Right lobe of liver (tissue), 6 donors: ENCODE measurements around the gene TAF3. TPM values are rescaled to one million over a fixed set of nuclear protein-coding genes. Genes with fewer than 3 reads are reported as not detected.
A peak's percentile ranks its signal among the peaks of the same experiment; 100 is the strongest.

Source experiments
- ATAC-seq, 4 donors: fragments of 200-7000 bp; cut with Tn5 transposase; one replicate each; pipeline ENCODE4 v1.9.1; 2020; ENCODE audit warnings: mild to moderate bottlenecking in 4 of 4, moderate library complexity in 4 of 4
- DNase-seq, 3 donors: peaks; one replicate each; pipeline ENCODE4 v3.0.0-alpha.2; 2020
- H3K27ac ChIP-seq, 3 donors: fragments of 200-600 bp; one replicate each; pipeline ENCODE4 v1.8.0; 2022
- H3K27me3 ChIP-seq, 2 donors: fragments of 200-600 bp; one replicate each; pipeline ENCODE4 v1.8.0; 2022
- H3K36me3 ChIP-seq, 4 donors: fragments of 200-600 bp; sonication (generic) in 1 of 4; one replicate each; pipeline versions ENCODE4 v1.5.1 to v1.8.0; 2017 to 2022; ENCODE audit warnings: control low read depth in 1 of 4
- H3K4me1 ChIP-seq, 4 donors: fragments of 200-600 bp; sonication (generic) in 1 of 4; one replicate each; pipeline versions ENCODE4 v1.5.1 to v1.8.0; 2017 to 2022; ENCODE audit warnings: control low read depth in 1 of 4
- H3K4me3 ChIP-seq, 3 donors: fragments of 200-600 bp; one replicate each; pipeline ENCODE4 v1.8.0; 2022
- H3K9me3 ChIP-seq, 4 donors: fragments of 200-600 bp; sonication (generic) in 1 of 4; one replicate each; pipeline versions ENCODE4 v1.5.1 to v1.8.0; 2017 to 2022; ENCODE audit warnings: control low read depth in 1 of 4
- POLR2A ChIP-seq: fragments of 450-650 bp; IDR thresholded peaks from one replicate; pipeline ENCODE4 v1.6.1; 2017; ENCODE audit warnings: antibody characterized with exemption, mild to moderate bottlenecking
- WGBS: methylation state at CpG from one replicate; pipeline ENCODE4 v1.1.6; 2018; ENCODE audit warnings: low coverage, low lambda C conversion rate; ENCODE audit not compliant: insufficient coverage; ENCODE audit errors: missing lambda C conversion rate; 5-methylcytosine and 5-hydroxymethylcytosine counted together
- intact Hi-C, 2 donors: fragments of 100-400 bp; cut with DNase I; formaldehyde crosslinking; loops; one replicate each; pipeline versions ENCODE4 v1.11.2 to v1.14.1; 2022
- total RNA-seq, 6 experiments: library from RNA; depleted of rRNA in 2 of 6; stranded (reverse); fragments of >200 nt in 2 of 6; fragmentation: NEBNext Ultra II Directional in 3 of 6; extraction: Animal tissue kit (Norgen Biotek cat#: 25700) in 3 of 6; gene quantifications; one replicate each; pipeline versions ENCODE4 v1.1.0 to v1.2.4, GENCODE V29; 2016 to 2023
- TF ChIP-seq, protein P1 (sequence below), 4 donors: fragments of 200-600 bp in 3 of 4; fragments of 450-650 bp in 1 of 4; IDR thresholded peaks; one replicate each; pipeline versions ENCODE4 v1.5.1 to v1.8.0; 2016 to 2022; ENCODE audit warnings: antibody characterized with exemption in 4 of 4, mild to moderate bottlenecking in 2 of 4
- donor health status: DM: no; HTN: yes; CAD: no.
- donor health status: DM: no; HTN: no; CAD: no.
- donor health status: DM: no; HTN: no; CAD: no.
- donor health status: DM: no; HTN: yes; CAD: no.
- donor health status: DM: no; HTN: yes; CAD: no.

Gene TAF3
- total RNA-seq, 6 experiments from 2014 or later = 1.9 to 3.5 (median 3.0) TPM

DNA sequence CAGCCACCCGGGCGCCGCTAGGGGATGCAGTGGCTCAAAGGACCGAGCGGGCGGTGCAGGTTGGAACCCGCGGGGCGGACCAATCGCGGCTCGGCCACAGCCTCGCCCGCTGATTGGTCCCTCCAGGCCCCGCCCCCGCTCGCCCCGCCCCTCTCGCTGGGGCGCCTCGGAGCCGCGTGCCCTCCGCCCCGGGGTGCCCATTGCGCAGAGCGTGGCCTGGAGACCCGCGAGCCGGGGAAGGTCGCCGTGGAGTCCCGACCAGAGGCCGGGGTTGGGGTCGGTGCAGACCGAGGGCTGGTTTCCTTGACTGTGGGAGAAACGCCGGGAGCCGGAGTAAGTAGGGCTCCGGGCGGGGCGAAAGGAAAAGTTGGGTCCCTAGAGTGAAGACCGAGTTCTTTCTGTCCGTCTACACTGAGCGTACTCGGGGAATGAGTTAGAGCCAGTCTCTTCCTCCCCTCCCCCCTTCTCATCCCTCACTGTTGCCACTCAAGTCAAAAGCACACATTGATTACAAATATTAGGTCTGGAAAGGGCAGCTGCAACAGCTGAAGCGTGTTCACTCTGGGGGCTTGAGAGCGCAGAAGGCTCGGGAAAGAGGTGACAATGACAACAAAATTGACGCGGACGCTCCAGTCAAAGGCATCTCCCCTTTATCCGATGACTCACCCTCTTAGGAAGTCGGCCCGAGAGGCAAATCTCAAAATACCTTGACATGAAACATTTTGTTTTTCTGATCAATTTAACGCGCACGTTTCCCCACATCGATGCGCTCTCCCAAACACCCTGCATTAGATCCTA is 235.3 kb downstream of the TAF3 start:
- intact Hi-C loops = no loop called here
- DNase-seq (peak; percentile 85 to 92 (median 90)), ATAC-seq (peak; percentile 81 to 87 (median 86))
- Histone ChIP-seq H3K27ac (peak overlapping the region in 2 of 3 donors; percentile 40 to 57), H3K4me3 (peak overlapping the region; percentile 33 to 59 (median 49)), H3K36me3 (no peaks in the 10 kb centered on the region), H3K27me3 (peaks cover 7 to 27% of the 10 kb centered on the region in 2 donors), H3K9me3 (no peaks in the 10 kb centered on the region), H3K4me1 (peaks cover 0 to 44% (median 15%) of the 10 kb centered on the region in 4 donors)
- 0% methylated on average over 43 of the region's 60 CpGs for WGBS
- TF ChIP-seq POLR2A = no peak
- TF ChIP-seq, protein P1, sequence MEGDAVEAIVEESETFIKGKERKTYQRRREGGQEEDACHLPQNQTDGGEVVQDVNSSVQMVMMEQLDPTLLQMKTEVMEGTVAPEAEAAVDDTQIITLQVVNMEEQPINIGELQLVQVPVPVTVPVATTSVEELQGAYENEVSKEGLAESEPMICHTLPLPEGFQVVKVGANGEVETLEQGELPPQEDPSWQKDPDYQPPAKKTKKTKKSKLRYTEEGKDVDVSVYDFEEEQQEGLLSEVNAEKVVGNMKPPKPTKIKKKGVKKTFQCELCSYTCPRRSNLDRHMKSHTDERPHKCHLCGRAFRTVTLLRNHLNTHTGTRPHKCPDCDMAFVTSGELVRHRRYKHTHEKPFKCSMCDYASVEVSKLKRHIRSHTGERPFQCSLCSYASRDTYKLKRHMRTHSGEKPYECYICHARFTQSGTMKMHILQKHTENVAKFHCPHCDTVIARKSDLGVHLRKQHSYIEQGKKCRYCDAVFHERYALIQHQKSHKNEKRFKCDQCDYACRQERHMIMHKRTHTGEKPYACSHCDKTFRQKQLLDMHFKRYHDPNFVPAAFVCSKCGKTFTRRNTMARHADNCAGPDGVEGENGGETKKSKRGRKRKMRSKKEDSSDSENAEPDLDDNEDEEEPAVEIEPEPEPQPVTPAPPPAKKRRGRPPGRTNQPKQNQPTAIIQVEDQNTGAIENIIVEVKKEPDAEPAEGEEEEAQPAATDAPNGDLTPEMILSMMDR (IDR thresholded peaks at IDR 0.05) = peak; percentile 75 to 89 (median 84)

DNA sequence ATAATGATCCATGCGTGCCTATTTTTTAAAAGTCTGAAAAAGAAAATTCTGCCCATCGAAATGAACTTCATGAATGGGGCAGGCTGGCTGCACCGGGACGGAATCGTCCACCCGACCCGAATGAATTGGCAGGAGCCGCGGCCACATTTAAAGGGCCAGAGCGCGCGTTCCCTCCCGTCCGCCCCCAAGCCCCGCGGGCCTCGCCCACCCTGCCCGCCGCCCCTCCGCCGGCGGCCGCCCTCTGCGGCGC is 235.9 kb downstream of the TAF3 start:
- intact Hi-C loops = no loop called here
- 0% methylated on average over 7 of the region's 25 CpGs for WGBS
- H3K36me3 ChIP-seq = no peaks in the 10 kb centered on the region
- peaks cover 7 to 22% of the 10 kb centered on the region in 2 donors for H3K27me3 ChIP-seq
- no peak for TF ChIP-seq POLR2A
- TF ChIP-seq, protein P1 (IDR thresholded peaks at IDR 0.05) = no peak
- H3K27ac ChIP-seq = peak overlapping the region; percentile 15 to 57 (median 40)
- ATAC-seq = peak in 1 of 4 donors; percentile 2
- H3K4me1 ChIP-seq = peaks cover 0 to 42% (median 14%) of the 10 kb centered on the region in 4 donors
- H3K4me3 ChIP-seq = peak overlapping the region; percentile 33 to 59 (median 49)
- DNase-seq = no peak
- H3K9me3 ChIP-seq = no peaks in the 10 kb centered on the region

DNA sequence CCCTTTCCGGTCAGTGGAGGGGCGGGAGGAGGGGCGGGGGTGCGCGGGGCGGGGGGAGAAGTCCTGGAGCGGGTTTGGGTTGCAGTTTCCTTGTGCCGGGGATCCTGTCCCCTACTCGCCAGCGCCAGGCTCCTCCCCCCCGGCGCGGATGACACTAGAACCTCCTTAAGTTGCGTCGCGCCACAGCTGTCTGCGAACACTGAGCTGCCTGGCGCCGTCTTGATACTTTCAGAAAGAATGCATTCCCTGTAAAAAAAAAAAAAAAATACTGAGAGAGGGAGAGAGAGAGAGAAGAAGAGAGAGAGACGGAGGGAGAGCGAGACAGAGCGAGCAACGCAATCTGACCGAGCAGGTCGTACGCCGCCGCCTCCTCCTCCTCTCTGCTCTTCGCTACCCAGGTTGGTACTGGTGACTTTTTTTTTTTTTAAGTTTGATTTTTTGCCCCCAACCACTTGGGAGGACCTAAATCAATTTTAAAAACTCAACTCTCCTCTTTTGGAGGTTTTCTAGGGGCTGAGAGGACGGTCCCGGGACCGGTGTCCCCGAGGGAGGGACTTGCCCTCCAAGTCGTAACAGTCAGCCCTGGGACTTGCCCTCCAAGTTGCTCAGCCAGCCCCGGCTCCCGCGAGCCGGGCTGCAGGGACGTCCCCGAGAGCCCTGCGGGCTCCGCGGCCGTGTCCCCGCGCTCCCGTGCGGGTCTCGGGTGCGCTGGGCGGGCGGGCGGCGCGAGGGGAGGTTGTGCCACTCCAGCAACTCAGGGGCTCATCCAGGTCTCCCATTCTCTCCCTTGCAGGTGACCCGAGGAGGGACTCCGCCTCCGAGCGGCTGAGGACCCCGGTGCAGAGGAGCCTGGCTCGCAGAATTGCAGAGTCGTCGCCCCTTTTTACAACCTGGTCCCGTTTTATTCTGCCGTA is 236.4 kb downstream of the TAF3 start, which contains the start of gene GATA3:
Gene GATA3, plus strand, starts transcription at position 195 of the 914 bp plus-strand sequence. CDS start 968 bp downstream, outside the sequence.
- intact Hi-C loops = no loop called here
- no peaks in the 10 kb centered on the region for H3K9me3 ChIP-seq
- DNase-seq (peak in 1 of 3 donors; percentile 74), ATAC-seq (peak in 3 of 4 donors; percentile 26 to 36 (median 30))
- H3K27ac ChIP-seq = peak within 1 kb of the TSS; percentile 40 to 57 (median 50)
- peaks cover 7 to 17% of the 10 kb centered on the region in 2 donors for H3K27me3 ChIP-seq
- TF ChIP-seq POLR2A = no peak
- TF ChIP-seq, protein P1 (IDR thresholded peaks at IDR 0.05) = no peak
- 3% methylated on average over 26 of the region's 65 CpGs for WGBS
- H3K36me3 ChIP-seq = no peaks in the 10 kb centered on the region
- H3K4me3 ChIP-seq = peak within 1 kb of the TSS; percentile 33 to 59 (median 49)
- peaks cover 0 to 36% (median 11%) of the 10 kb centered on the region in 4 donors for H3K4me1 ChIP-seq

DNA sequence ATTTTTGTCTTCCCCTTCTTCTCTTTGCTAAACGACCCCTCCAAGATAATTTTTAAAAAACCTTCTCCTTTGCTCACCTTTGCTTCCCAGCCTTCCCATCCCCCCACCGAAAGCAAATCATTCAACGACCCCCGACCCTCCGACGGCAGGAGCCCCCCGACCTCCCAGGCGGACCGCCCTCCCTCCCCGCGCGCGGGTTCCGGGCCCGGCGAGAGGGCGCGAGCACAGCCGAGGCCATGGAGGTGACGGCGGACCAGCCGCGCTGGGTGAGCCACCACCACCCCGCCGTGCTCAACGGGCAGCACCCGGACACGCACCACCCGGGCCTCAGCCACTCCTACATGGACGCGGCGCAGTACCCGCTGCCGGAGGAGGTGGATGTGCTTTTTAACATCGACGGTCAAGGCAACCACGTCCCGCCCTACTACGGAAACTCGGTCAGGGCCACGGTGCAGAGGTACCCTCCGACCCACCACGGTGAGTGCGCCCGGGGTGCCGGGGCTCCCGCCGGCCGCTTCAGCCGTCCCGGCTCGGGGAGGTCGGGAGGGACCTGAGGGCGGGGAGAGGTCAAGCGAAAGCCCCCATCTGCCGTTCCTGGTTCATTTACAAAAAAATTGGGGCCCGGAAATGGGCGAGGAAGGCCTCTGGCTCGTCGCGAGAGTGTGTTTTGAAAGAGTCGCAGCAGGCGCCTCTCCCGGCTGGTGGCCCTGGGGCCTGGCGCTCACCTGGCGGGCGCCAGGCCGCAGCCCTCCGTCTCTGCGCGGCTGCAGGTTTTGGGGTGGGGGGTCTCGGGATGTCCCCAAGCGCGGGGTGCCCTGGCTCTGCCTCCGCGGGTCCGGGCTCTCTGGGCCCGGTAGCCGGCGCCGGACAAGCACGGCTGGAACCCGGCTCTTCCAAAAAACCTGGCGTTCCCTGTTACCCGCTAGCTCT is 237.4 kb downstream of the TAF3 start:
- Histone ChIP-seq H3K4me3 (peak overlapping the region; percentile 33 to 59 (median 49)), H3K4me1 (peaks cover 0 to 27% (median 6%) of the 10 kb centered on the region in 4 donors), H3K9me3 (no peaks in the 10 kb centered on the region), H3K36me3 (no peaks in the 10 kb centered on the region), H3K27me3 (peaks cover 7 to 17% of the 10 kb centered on the region in 2 donors), H3K27ac (peak overlapping the region; percentile 34 to 57 (median 50))
- intact Hi-C loops = no loop called here
- 1% methylated on average over 29 of the region's 85 CpGs for WGBS
- TF ChIP-seq, protein P1 (IDR thresholded peaks at IDR 0.05) = no peak
- TF ChIP-seq POLR2A = no peak
- ATAC-seq = peak in 1 of 4 donors; percentile 4
- DNase-seq = peak in 1 of 3 donors; percentile 37
